ENCODE results near the gene CCDC169.
"Not testable (repeated sequence)": the region's sequence is repeated elsewhere in the genome, so short reads cannot be mapped to it uniquely, and the experiment has no call there.

Gene CCDC169

DNA sequence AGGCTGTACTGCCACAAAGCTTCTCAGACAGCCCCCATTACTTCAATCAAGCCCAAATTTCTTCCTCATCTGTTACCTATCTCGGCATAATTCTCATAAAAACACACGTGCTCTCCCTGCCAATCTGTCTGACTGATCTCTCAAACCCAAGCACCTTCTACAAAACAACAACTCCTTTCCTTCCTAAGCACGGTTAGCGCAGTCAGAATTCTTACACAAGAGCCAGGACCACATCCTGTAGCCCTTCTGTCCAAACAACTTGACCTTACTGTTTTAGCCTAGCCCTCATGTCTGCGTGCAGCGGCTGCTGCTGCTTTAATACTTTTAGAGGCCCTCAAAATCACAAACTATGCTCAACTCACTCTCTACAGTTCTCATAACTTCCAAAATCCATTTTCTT lies 22.2 kb upstream of the CCDC169 start:
- DNase-seq: not testable (repeated sequence)

DNA sequence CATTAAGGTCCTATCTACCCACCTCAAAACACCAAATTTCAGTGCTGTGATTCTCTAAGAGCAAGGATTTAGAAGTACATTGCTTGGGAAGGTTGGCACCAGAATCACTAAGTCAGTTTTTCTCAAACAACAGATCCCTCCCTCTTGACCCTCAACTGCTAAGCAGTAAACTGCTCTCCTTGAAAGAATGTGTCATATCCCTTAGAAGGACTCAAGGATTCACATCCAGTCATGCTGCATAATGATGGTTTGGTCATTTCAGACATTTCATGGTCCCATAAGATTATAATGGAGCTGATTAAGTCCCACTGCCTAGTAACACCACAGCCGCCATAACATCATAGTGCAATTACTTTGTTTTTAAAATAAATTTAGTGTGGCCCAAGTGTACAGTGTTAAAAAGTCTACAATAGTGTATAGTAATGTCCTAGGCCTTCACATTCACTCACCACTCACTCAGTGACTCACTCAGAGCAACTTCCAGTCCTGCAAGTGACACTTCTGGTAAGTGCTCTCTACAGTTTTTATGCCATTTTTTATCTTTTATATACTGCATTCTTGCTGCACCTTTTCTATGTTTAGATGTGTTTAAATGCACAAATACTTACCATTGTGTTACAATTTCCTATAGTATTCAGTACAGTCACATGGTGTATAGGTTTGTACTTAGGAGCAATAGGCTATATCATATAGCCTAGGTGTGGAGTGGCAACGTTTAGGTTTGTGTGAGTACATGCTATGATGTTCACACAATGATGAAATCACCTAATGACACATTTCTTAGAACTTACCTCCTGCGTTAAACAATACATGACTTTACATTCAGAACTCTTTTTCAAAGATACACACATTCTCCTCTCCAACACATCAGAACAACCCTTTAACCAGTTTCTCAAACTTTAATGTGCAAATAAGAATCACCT lies 15.7 kb upstream of the CCDC169 start:
- no peak for DNase-seq

DNA sequence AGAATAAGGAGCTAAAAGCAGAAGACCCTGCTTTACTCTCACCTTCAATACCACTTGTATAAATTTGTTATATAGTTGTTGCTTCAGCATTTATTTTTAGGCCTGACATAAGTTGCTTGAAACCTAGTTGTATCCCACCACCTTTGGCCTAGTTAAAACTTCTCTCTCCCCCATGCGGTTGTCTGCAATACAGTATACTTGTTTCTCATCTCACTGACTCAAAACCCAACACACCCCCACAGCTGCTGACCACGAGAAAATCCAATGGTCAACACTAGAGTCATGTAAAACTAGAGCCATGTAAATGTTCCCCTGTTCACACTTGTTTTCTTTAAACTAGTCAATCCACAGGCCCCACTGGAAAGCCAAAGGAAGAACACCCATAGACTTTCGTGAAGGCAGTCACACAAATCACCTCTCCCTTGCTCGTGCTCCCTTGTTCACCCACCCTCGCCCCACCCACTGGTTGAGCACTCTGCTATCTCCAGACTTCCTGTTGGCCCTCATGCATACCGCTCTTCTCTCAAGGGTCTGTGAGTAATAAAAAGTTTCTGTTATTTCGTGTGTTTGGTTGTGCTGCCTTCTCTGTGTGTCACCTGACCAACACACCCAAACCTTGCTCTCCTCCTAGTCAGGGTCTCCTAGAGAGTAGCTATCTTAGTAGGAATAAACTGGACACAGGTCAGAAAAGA lies 12.9 kb upstream of the CCDC169 start:
- DNase-seq: no peak

DNA sequence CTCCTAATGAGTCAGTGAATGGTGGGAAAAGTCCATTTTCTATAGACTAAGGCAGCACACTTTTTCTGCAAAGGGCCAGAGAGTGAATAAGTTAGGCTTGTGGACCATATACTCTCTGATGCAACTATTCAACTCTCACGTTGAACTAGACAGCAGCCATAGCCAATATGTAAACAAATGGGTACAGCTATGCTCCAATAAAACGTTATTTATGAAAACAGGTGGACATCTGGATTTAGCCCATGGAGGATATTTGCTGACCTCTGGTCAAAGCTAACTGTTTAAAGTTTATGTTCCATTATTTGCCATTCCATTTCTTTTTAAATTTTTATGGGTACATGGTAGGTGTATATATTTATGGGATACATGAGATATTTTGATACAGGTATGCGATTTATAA lies 4.7 kb upstream of the CCDC169 start:
- no peak for DNase-seq

DNA sequence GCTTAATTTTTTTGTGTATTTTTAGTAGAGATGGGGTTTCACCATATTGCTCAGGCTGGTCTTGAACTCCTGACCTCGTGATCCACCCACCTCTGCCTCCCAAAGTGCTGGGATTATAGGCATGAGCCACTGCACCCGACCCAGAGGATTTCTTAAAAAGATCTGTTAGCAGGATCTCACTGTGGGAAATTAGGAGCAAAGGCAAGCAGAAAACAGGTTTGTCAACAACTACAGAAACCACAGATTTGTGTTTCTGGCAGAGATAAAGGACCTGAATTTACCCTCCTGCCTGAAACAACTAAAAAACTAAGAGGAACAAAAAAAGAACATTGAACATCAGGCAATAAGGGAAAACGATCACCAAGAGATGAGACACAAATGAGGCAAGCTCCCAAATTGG lies 1.9 kb upstream of the CCDC169 start:
- DNase-seq: not testable (repeated sequence)

DNA sequence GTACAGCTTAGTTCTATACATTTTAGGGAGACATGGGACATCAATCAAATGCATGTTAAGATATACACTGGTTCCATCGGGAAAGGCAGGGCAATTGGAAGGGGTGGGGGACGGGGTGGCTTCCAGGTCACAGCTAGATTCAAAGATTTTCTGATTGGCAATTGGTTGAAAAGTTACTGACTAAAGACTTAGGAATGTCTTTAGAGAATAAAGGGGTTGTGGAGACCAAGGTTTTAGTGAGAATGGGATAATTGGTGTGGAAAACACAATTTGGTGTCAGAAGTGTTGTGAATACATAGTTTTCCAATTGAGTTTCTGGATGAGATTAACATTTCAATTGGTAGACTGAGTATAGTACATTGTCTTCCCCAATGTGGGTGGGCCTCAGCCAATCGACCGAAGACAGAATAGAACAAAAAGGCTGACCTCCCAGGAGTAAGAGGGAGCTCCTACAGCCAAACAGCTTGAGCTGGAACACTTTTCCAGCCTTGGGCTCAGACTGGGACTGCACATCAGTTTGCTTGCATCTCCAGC lies 988 bp upstream of the CCDC169 start:
- peak in 6 of 56 donors; percentile 1 to 12 (median 5) for DNase-seq

DNA sequence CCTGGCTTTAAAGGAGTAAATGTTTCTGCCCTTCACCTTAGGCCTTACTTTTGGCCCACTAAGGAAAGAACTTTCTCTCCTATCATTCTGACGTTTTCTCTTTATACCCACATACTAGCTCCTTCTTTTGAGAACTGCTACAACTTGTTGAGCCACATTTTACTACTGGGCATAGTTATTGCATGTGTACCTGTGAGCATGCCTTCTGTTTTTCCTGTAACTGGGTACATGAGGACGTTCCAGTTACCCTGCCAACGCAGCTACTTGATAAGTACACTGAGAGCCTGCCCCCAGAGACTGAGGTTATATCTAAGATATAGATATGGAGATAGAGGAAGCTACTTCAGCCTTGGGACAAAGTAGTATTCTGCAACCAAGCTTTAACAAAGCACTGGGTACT lies 3.5 kb downstream of the CCDC169 start:
- no peak for DNase-seq

DNA sequence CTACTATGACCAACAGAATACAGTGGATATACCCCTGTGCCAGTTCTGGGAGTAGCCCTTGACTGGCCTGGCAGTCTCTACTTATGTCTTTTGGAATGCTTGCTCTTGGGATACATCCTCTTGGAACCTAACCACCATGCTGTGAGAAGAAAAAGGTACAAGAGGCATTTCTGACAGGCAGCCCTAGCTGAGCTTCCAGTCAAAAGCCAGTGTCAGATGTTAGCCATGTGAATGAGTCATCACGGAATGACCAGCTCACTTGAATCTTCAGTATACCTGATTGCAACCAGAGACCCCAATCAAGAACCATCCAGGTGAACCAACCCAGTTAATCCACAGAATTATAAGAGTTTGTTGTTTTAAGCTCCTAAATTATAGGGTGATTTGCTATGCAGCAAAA lies 4.1 kb downstream of the CCDC169 start:
- no peak for DNase-seq

DNA sequence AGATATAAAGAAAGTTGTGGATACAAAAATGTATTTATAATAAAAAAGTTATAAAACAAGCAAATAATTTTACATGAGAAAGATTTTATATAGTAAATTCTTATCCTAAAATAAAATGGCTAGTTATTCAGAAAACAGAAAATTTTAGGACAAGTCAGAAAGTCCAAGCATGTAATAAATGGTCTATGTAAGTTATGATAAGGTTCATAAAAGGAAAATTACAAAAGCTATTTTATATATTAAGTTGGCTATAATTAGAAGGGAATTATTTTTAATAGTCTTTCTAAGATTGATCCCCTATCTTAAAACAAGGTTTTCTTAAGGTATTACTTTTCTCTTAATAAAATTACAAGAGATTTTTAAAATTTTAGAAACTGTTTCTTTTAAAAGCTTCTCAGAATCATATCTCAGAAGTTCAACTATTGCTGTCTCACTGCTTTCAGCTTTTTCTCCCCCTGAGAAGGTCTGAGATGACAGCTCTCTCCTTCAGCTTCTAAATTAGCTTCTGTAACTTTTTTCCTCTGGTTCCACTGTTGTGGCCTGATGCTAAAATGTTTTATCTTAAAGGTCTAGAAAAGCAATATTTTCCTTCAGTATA lies 8.7 kb downstream of the CCDC169 start:
- no peak for DNase-seq

DNA sequence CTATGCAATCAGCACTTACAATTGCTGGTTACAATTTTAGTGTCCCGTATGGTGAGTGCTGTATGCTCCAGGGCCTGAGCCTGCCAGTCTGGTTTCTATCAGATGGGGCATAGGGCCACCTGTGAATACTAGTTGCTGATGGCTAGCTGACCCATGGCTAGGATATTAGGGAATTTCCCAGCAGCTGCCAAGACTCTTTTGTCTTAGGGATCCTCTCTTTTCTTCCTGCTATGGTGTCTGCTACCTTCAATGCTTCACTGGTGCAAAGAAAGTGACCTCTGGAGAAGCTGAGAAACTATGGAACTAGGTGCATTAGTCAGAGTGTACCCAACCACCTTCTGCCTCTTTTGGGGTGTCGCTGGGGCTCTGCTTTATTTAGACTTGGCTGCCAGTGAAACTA lies 11.6 kb downstream of the CCDC169 start:
- DNase-seq: no peak

DNA sequence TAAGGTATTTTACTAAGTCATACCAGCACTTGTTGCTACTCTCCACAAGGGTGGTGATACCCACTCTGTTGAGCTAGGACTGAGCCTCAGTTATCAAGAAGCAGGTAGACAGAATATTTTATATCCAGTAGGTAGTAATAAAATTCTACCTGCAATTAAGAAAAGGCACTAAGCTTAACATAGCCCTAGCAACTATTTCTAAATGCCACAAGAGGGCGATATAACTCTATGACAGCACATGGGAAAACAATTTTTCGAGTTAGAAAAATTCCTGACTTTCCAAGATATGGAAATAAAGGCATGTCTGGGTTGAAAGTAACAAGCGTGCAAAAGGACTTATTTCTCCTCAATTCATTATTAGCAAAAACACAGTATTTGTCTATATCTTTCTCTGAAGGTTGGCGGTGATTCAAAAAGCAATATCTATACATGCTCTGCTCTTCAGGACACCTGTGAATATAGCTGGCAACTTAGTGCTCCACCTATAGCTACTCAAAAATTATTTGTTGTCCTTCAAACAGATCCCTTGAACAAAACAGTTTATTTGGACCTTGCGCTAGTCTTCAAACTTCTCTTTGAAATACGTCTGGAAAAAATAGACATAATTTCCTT lies 14.7 kb downstream of the CCDC169 start:
- DNase-seq: no peak

DNA sequence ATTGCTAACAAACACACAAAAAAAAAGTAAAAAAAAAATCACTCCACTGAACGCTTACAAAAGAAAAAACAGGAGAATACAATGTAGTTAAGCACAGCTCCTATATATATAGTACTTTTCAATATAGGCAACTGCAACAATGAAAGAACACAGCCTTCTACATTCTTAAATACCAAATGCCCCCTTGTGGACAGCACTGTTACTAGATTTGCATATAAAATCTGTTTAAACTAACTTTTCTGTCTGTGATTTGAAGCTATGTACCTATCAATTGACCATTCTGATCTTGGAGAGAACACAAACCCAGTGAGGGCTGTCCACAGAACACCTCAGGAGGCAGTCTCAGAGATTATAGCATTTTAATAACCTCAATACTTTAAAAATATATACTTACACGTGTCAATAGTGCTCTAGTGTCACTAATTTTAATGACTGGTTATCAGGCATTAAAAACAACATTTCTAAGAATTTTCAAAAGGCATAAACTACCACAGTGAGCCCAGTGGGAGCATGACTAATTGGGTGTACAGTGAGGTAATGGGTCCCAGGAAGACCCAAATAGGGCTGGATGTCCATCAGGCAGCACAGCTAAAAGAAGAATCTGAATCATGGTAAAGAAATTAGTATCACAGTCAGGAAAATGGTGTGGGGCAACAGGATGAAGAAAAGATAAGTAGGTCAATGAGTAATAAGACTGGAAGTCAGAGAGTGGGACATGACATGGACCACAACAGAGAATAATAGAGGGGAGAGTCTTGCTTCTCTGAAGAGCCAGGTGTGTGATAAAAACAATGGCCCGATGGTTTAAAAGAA lies 22.2 kb downstream of the CCDC169 start:
- DNase-seq: peak in 3 of 56 donors; percentile 5 to 29 (median 8)

DNA sequence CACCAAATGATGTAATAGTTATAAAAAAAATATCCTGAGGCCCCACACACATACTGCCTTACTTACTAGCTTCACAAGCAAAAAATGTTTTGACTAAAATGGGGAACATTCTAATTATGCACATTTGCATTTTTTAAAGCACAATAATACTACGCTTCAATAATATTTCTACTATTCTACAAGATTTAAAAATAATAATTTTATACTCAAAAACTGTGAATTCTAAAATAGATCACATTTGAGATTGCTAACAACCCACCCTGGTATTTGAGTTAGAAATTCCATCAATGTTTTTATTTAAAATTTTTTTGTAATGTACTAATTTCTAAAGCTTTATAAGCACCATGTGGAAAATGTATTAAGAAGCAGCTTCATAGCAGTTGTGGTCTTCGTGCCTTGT lies 24.2 kb downstream of the CCDC169 start:
- DNase-seq: no peak

DNA sequence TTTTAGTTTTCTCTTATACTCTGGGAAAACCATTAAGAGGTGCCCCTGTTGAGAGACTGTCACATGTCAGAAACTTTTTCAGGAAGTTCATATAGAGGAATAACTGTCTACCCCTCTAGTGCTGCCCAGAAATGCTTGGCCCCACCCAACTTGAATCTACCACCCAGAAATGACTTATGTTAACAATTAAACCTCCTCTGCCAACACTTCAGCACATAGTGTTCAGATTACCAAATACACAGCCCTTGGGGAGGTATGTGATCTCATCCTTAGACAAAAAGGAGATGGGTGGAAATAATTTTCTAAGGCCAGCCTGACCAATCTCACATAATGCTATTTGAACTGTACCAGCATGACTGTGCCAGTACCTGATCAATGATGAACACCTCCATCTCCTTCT lies 35.6 kb downstream of the CCDC169 start:
- no peak for DNase-seq

DNA sequence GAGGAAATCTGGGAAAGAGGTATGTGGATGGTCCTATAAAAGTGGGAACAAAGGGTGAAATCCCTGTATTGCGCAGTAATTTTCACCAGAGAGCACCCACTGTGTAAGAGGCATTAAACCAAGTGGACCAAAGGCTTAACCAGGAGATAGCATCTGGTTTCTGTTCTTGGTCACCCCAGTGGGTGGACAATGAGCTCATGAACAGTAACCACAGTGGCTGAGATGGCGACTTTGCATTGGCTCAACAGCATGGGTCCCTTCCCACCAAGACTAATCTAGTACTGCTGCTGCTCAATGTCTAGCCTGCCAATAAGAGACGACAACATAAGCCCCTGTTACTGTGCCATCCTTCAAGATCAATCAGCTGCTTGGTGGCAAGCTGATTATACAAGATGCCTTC lies 36.6 kb downstream of the CCDC169 start:
- DNase-seq: no peak

DNA sequence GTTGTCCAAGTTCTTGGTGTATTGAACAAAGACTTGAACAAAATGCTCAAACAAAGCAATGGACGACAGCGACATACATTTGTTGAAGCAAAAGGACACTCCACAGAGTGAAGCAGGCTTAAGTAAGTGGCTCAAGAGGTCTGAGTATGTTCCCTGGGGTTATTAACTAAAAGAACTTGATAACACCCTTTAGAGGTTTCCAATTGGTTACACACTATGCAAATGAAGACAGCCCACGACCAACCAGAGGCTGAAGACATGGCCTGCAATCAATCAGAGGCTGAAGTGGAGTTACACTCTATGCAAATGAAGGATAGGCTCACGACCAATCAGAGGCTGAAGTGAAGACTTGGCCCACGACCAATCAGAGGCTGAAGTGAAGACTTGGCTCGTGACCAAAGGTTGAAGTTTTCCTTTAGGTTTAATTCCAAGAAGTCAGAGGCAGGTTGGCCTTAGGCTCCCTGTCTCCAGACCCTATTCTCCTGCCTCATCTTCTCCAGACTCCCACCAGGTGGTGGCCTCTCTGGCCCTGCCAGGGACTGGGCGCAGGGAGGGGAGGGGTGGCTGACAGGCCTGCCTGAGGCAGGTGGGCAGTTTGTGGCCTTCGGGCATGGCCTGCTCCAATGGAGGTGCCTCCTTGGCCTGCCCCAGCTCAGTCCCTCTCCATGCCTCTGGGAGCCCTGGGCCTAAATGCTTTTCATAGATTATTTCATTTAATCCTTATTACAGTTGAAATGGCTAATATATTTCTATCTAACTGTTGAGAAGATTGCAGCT lies 38.1 kb downstream of the CCDC169 start:
- no peak for DNase-seq

DNA sequence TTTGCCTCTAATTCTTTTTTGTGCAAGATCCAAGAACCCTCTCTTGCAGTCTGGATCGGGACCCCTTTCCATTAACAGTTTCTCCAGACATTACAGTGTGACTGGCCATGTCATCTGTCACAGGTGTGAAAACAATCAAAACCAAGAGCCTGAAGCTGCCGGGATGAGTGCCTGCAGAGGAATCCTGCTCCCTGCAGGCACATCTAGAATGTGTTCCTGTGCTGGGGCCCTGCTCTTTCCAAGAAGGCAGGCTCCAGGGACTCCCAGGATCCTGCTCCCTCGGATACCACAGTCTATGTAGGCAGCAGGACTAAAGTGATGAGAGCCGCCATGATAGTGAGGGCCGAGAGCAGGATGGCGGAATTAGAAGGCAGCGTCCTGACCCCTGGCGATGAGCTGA lies 38.8 kb downstream of the CCDC169 start:
- no peak for DNase-seq

DNA sequence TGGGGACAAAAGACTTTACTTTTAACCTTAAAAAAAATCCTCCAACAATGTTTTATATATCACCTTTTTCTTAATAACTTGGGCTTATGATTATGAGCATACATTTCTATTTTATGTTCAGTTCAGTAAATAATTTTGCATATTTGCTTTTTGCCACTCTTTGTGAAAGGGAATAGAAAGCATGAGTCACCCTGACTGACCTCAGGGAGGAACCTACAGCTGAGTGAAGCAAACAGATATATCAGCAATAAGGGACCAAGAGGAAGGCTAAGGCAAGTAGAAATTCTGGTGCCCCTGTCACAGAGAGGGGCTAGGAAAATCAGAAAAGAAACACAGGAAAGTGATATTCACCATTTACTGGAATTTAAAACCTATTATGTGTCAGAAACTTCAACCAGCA lies 46.1 kb downstream of the CCDC169 start:
- no peak for DNase-seq

DNA sequence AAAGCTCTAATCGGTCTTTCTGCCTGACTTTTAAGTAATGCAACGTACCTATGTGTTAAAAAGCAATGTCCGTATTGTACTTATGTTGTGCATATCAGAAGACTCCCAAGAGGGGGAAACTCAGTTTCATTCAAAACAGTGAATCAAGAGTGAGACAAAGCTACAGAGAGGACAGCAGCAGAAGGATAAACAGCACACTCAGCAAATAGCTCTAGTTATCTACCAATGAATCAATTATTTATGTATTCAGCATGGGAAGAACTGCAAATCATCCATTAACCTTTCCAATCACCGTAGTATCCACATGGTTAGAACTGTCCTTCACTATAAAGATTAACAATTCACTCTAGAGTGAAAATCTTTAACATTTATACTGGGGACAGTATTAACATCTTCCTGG lies 46.6 kb downstream of the CCDC169 start:
- no peak for DNase-seq

DNA sequence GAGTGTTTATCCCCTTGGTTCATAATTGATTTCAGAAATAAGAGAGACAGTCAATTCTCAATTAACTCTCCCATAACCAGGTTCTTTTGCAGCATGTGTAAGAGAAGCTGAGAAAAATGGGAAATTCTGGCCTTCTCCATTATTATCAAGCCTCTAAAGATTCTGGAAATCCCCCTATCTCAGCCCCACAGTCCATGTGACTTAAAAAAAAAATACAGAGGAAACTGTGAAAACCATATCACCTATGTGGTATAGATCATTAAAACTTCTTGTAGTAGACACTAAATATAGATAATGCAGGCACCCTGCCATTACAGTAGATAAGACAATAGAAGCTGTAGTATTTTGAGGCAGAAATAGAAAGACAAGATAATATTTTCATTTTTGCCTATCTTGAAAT lies 48.9 kb downstream of the CCDC169 start:
- DNase-seq: no peak
